Keratinocyte (primary cell): ENCODE results near the gene IL17RC. TPM values are rescaled to one million over a fixed set of nuclear protein-coding genes. Genes with fewer than 3 reads are reported as not detected.

ENCODE experiments used
- DNase-seq: peaks from one replicate; pipeline ENCODE4 v3.0.0-alpha.2; 2011; ENCODE audit warnings: low read depth, missing footprints, low spot score
- FAIRE-seq: peaks from 2 replicates; lab custom pipeline; 2011; peaks lifted over from hg19 to GRCh38; lab: Jason Lieb, UNC
- H2AFZ ChIP-seq: 2 replicates; pipeline ENCODE4 v1.6.0; 2012; ENCODE audit warnings: low read length, control low read depth, inconsistent platforms; ENCODE audit not compliant: control insufficient read depth
- H3K27ac ChIP-seq: 2 replicates; pipeline ENCODE4 v1.5.1; 2011; ENCODE audit warnings: low read length; ENCODE audit not compliant: control insufficient read depth, insufficient read depth
- H3K27me3 ChIP-seq: 3 replicates; pipeline ENCODE4 v1.6.0; 2011; ENCODE audit warnings: low read length; ENCODE audit not compliant: control insufficient read depth, insufficient read depth; ENCODE audit errors: extremely low read depth
- H3K36me3 ChIP-seq, 2 experiments: 2 replicates in 1 of 2; 3 replicates in 1 of 2; pipeline ENCODE4 v1.5.1; 2011; ENCODE audit warnings: low read length in 2 of 2, mild to moderate bottlenecking in 1 of 2; ENCODE audit not compliant: control insufficient read depth in 2 of 2, insufficient read depth in 2 of 2; ENCODE audit errors: extremely low read depth in 1 of 2
- H3K4me1 ChIP-seq: 3 replicates; pipeline ENCODE4 v1.5.1; 2011; ENCODE audit warnings: low read length; ENCODE audit not compliant: control insufficient read depth, insufficient read depth; ENCODE audit errors: extremely low read depth
- H3K4me2 ChIP-seq: 3 replicates; pipeline ENCODE4 v1.6.0; 2011; ENCODE audit warnings: low read depth, low read length; ENCODE audit not compliant: control insufficient read depth, insufficient read depth; ENCODE audit errors: extremely low read depth
- H3K4me3 ChIP-seq, 3 experiments: fragments of 200-600 bp in 1 of 3; sonication (generic) in 1 of 3; 2 replicates in 2 of 3; 3 replicates in 1 of 3; pipeline ENCODE4 v1.5.1; 2011 to 2016; ENCODE audit warnings: low read length in 3 of 3, mild to moderate bottlenecking in 3 of 3, control low read depth in 2 of 3, inconsistent platforms in 1 of 3, low read depth in 1 of 3, mixed read lengths in 1 of 3, mixed run types in 1 of 3, moderate library complexity in 1 of 3; ENCODE audit not compliant: control insufficient read depth in 2 of 3, insufficient read depth in 2 of 3; ENCODE audit errors: extremely low read depth in 1 of 3
- H3K79me2 ChIP-seq: 2 replicates; pipeline ENCODE4 v1.6.0; 2012; ENCODE audit warnings: low read length; ENCODE audit not compliant: control insufficient read depth, insufficient read depth
- H3K9ac ChIP-seq: 3 replicates; pipeline ENCODE4 v1.6.0; 2011; ENCODE audit warnings: low read length; ENCODE audit not compliant: control insufficient read depth, insufficient read depth; ENCODE audit errors: extremely low read depth
- H3K9me1 ChIP-seq: 3 replicates; pipeline ENCODE4 v1.6.0; 2011; ENCODE audit warnings: low read length; ENCODE audit not compliant: control insufficient read depth, insufficient read depth; ENCODE audit errors: extremely low read depth
- H3K9me3 ChIP-seq: 2 replicates; pipeline ENCODE4 v1.5.1; 2012; ENCODE audit warnings: low read depth, low read length; ENCODE audit not compliant: control insufficient read depth
- H4K20me1 ChIP-seq: 3 replicates; pipeline ENCODE4 v1.6.0; 2011; ENCODE audit warnings: low read length; ENCODE audit not compliant: control insufficient read depth, insufficient read depth; ENCODE audit errors: extremely low read depth
- CTCF ChIP-seq, 3 experiments: IDR thresholded peaks in 1 of 3; conservative IDR thresholded peaks in 1 of 3; optimal IDR thresholded peaks in 1 of 3; 2 replicates in 2 of 3; 3 replicates in 1 of 3; pipeline versions ENCODE3 to v1.5.1; 2011; ENCODE audit warnings: low read length in 3 of 3, mild to moderate bottlenecking in 3 of 3, moderate library complexity in 2 of 3, control low read depth in 1 of 3, inconsistent platforms in 1 of 3; ENCODE audit not compliant: insufficient read depth in 2 of 3; ENCODE audit errors: extremely low read depth in 1 of 3
- EZH2 ChIP-seq: IDR thresholded peaks from one replicate; pipeline ENCODE4 v1.6.1; 2012; ENCODE audit warnings: inconsistent platforms, mild to moderate bottlenecking, low read length, moderate library complexity
- dilution Hi-C: fragments of 300-500 bp; cut with MboI; formaldehyde crosslinking; loops from one replicate; pipeline ENCODE4 v1.7.0; 2020; ENCODE audit warnings: low sequenced_read_pairs; ENCODE audit not compliant: extremely low pct_ligation_motif_present
- polyA plus RNA-seq, 5 experiments: library from polyadenylated mRNA; depleted of rRNA in 3 of 5; stranded (reverse) in 3 of 5; stranded (forward) in 1 of 5; unstranded in 1 of 5; fragments of >200 nt; gene quantifications; 1 replicate in 1 of 5; 2 replicates in 3 of 5; 3 replicates in 1 of 5; pipeline versions ENCODE4 v1.2.1 to v1.2.3, GENCODE V29; 2011 to 2012; ENCODE audit warnings: missing spikeins in 2 of 5, low read depth in 1 of 5, low replicate concordance in 1 of 5

The IL17RC gene
- polyA plus RNA-seq, 1 donor (not counting 4 experiments of a cell fraction or from before 2014, with no cell fraction given), result 6.3 TPM

GRCh38 chr3:9951962-9952805 is 35.3 kb downstream of the IL17RC start, which contains the start of gene PRRT3:
TSS of gene PRRT3 (minus strand) at chr3:9952408. CDS start at chr3:9950115, 2,293 bp downstream.
- Histone ChIP-seq H3K4me2 (peak within 1 kb of the TSS; percentile 39), H3K9ac (no peak within 1 kb of the TSS), H3K36me3 (no peaks in the 10 kb centered on the region), H3K27ac (no peak within 1 kb of the TSS), H3K79me2 (no peaks in the 10 kb centered on the region), H3K9me3 (no peaks in the 10 kb centered on the region), H3K4me1 (peaks cover 3% of the 10 kb centered on the region), H3K27me3 (no peaks in the 10 kb centered on the region), H2AFZ (peak within 1 kb of the TSS; percentile 28), H3K4me3 (peak within 1 kb of the TSS; percentile 33 to 66 (median 55)), H3K9me1 (no peaks in the 10 kb centered on the region), H4K20me1 (no peaks in the 10 kb centered on the region)
- DNase-seq (no peak), FAIRE-seq (no peak)
- TF ChIP-seq EZH2 (no peak), CTCF (optimal IDR thresholded peaks at IDR 0.05 in 1 of 3, IDR thresholded peaks at IDR 0.05 in 1 of 3, conservative IDR thresholded peaks at IDR 0.05 in 1 of 3; ENCODE audit: extremely low read depth in 1 of 3, insufficient read depth in 2 of 3, low read length in 3 of 3) (no peak)
- dilution Hi-C loops, result no loop called here

- no peak for FAIRE-seq
- no peaks in the 10 kb centered on the region for H3K9me3 ChIP-seq
- H3K27me3 ChIP-seq, result no peaks in the 10 kb centered on the region
- TF ChIP-seq EZH2 (no peak), CTCF (optimal IDR thresholded peaks at IDR 0.05 in 1 of 3, IDR thresholded peaks at IDR 0.05 in 1 of 3, conservative IDR thresholded peaks at IDR 0.05 in 1 of 3; ENCODE audit: extremely low read depth in 1 of 3, insufficient read depth in 2 of 3, low read length in 3 of 3) (no peak)
- no peak overlapping the region for H3K9ac ChIP-seq
- no peak overlapping the region for H3K27ac ChIP-seq
- DNase-seq, result no peak
- dilution Hi-C loops, result no loop called here
- no peaks in the 10 kb centered on the region for H3K79me2 ChIP-seq
- no peaks in the 10 kb centered on the region for H3K9me1 ChIP-seq
- H3K4me3 ChIP-seq, result no peak overlapping the region
- no peaks in the 10 kb centered on the region for H3K36me3 ChIP-seq
- no peaks in the 10 kb centered on the region for H4K20me1 ChIP-seq
- no peak overlapping the region for H3K4me2 ChIP-seq
- H3K4me1 ChIP-seq, result no peaks in the 10 kb centered on the region
- no peak overlapping the region for H2AFZ ChIP-seq
These were observed 38.2 kb downstream of the IL17RC start for GRCh38 chr3:9955067-9955502.
